Stomach smooth muscle (tissue), 2 donors: ENCODE data around the gene NDUFAF2.
"Not testable (repeated sequence)": the region's sequence is repeated elsewhere in the genome, so short reads cannot be mapped to it uniquely, and the experiment has no call there.

Experiments used
- H3K27ac ChIP-seq: one replicate; pipeline ENCODE4 v1.7.0; 2013; ENCODE audit warnings: mild to moderate bottlenecking, low read length, inconsistent platforms
- H3K27me3 ChIP-seq, 2 donors: one replicate each; pipeline ENCODE4 v1.7.0; 2013; ENCODE audit warnings: low read length in 2 of 2; ENCODE audit not compliant: insufficient read depth in 2 of 2, control insufficient read depth in 1 of 2
- H3K36me3 ChIP-seq, 2 donors: one replicate each; pipeline ENCODE4 v1.7.0; 2013; ENCODE audit warnings: low read length in 2 of 2; ENCODE audit not compliant: control insufficient read depth in 2 of 2, insufficient read depth in 2 of 2
- H3K4me1 ChIP-seq: one replicate; pipeline ENCODE4 v1.7.0; 2013; ENCODE audit warnings: low read length; ENCODE audit not compliant: control insufficient read depth, insufficient read depth
- H3K4me3 ChIP-seq, 2 donors: one replicate each; pipeline ENCODE4 v1.7.0; 2013; ENCODE audit warnings: low read length in 2 of 2
- H3K9ac ChIP-seq, 2 donors: one replicate each; pipeline ENCODE4 v1.7.0; 2013; ENCODE audit warnings: low read length in 2 of 2, mild to moderate bottlenecking in 1 of 2
- H3K9me3 ChIP-seq, 2 donors: one replicate each; pipeline ENCODE4 v1.7.0; 2013; ENCODE audit warnings: low read length in 2 of 2; ENCODE audit not compliant: control insufficient read depth in 2 of 2
- donor health status: healthy.
- donor health status: Pancreatic carcinoma.

NDUFAF2 gene

GRCh38 chr5:60958088-60958487 is 13.1 kb downstream of the NDUFAF2 start:
- Histone ChIP-seq H3K9ac (no peak overlapping the region), H3K4me1 (no peaks in the 10 kb centered on the region), H3K4me3 (no peak overlapping the region), H3K27ac (no peak overlapping the region), H3K36me3 (no peaks in the 10 kb centered on the region), H3K27me3 (no peaks in the 10 kb centered on the region), H3K9me3 (no peaks in the 10 kb centered on the region)

- Histone ChIP-seq H3K4me3 (no peak overlapping the region), H3K27me3 (no peaks in the 10 kb centered on the region), H3K4me1 (no peaks in the 10 kb centered on the region), H3K9me3 (no peaks in the 10 kb centered on the region), H3K36me3 (no peaks in the 10 kb centered on the region), H3K27ac (no peak overlapping the region), H3K9ac (no peak overlapping the region)
These were observed 13.7 kb downstream of the NDUFAF2 start for GRCh38 chr5:60958712-60959111.

- H3K9me3 ChIP-seq: no peaks in the 10 kb centered on the region
- no peak overlapping the region for H3K9ac ChIP-seq
- H3K4me1 ChIP-seq: no peaks in the 10 kb centered on the region
- no peak overlapping the region for H3K4me3 ChIP-seq
- H3K27me3 ChIP-seq: no peaks in the 10 kb centered on the region
- no peaks in the 10 kb centered on the region for H3K36me3 ChIP-seq
- H3K27ac ChIP-seq: no peak overlapping the region
These were observed 14.2 kb downstream of the NDUFAF2 start for GRCh38 chr5:60959156-60959555.

GRCh38 chr5:60960591-60960990 is 15.6 kb downstream of the NDUFAF2 start:
- no peaks in the 10 kb centered on the region for H3K4me1 ChIP-seq
- no peak overlapping the region for H3K4me3 ChIP-seq
- no peaks in the 10 kb centered on the region for H3K9me3 ChIP-seq
- H3K27me3 ChIP-seq: no peaks in the 10 kb centered on the region
- H3K9ac ChIP-seq: no peak overlapping the region
- H3K27ac ChIP-seq: no peak overlapping the region
- no peaks in the 10 kb centered on the region for H3K36me3 ChIP-seq

- Histone ChIP-seq H3K27me3 (no peaks in the 10 kb centered on the region), H3K4me1 (no peaks in the 10 kb centered on the region), H3K9ac (no peak overlapping the region), H3K36me3 (no peaks in the 10 kb centered on the region), H3K27ac (no peak overlapping the region), H3K4me3 (no peak overlapping the region), H3K9me3 (peaks cover 0 to 3% of the 10 kb centered on the region in 2 donors)
These were observed 16.7 kb downstream of the NDUFAF2 start for GRCh38 chr5:60961685-60962084.

- Histone ChIP-seq H3K9me3 (peaks cover 0 to 3% of the 10 kb centered on the region in 2 donors), H3K27ac (no peak overlapping the region), H3K4me1 (no peaks in the 10 kb centered on the region), H3K9ac (no peak overlapping the region), H3K27me3 (no peaks in the 10 kb centered on the region), H3K4me3 (no peak overlapping the region), H3K36me3 (no peaks in the 10 kb centered on the region)
These were observed 27.2 kb downstream of the NDUFAF2 start for GRCh38 chr5:60972231-60972630.

- Histone ChIP-seq H3K4me1 (no peaks in the 10 kb centered on the region), H3K9me3 (no peaks in the 10 kb centered on the region), H3K27ac (no peak overlapping the region), H3K9ac (no peak overlapping the region), H3K27me3 (no peaks in the 10 kb centered on the region), H3K36me3 (no peaks in the 10 kb centered on the region), H3K4me3 (no peak overlapping the region)
These were observed 33.1 kb downstream of the NDUFAF2 start for GRCh38 chr5:60977956-60978737.

- no peaks in the 10 kb centered on the region for H3K27me3 ChIP-seq
- no peak overlapping the region for H3K9ac ChIP-seq
- no peak overlapping the region for H3K27ac ChIP-seq
- H3K4me3 ChIP-seq: no peak overlapping the region
- no peaks in the 10 kb centered on the region for H3K9me3 ChIP-seq
- no peaks in the 10 kb centered on the region for H3K36me3 ChIP-seq
- H3K4me1 ChIP-seq: no peaks in the 10 kb centered on the region
These were observed 34.0 kb downstream of the NDUFAF2 start for GRCh38 chr5:60978968-60979367.

- Histone ChIP-seq H3K4me3 (no peak overlapping the region), H3K9me3 (no peaks in the 10 kb centered on the region), H3K9ac (no peak overlapping the region), H3K36me3 (no peaks in the 10 kb centered on the region), H3K4me1 (no peaks in the 10 kb centered on the region), H3K27ac (no peak overlapping the region), H3K27me3 (no peaks in the 10 kb centered on the region)
These were observed 35.5 kb downstream of the NDUFAF2 start for GRCh38 chr5:60980511-60980910.

GRCh38 chr5:60982127-60982526 is 37.1 kb downstream of the NDUFAF2 start:
- not testable (repeated sequence) for H3K27ac ChIP-seq, H3K36me3 ChIP-seq, H3K27me3 ChIP-seq, H3K9ac ChIP-seq, H3K9me3 ChIP-seq, H3K4me3 ChIP-seq, H3K4me1 ChIP-seq

GRCh38 chr5:60989790-60990189 is 44.8 kb downstream of the NDUFAF2 start:
- no peak overlapping the region for H3K27ac ChIP-seq
- H3K4me3 ChIP-seq: no peak overlapping the region
- H3K9me3 ChIP-seq: peaks cover 0 to 3% of the 10 kb centered on the region in 2 donors
- H3K9ac ChIP-seq: no peak overlapping the region
- no peaks in the 10 kb centered on the region for H3K36me3 ChIP-seq
- H3K4me1 ChIP-seq: peaks cover 7% of the 10 kb centered on the region
- H3K27me3 ChIP-seq: no peaks in the 10 kb centered on the region
